ENCODE measurements around the gene SCD5. TPM values are rescaled to one million over a fixed set of nuclear protein-coding genes. Genes with fewer than 3 reads are reported as not detected.
A peak's percentile ranks its signal among the peaks of the same experiment; 100 is the strongest.

The SCD5 gene
- total and polyA plus RNA-seq, 2 donors (not counting 1 experiment from before 2014, with no cell fraction given) = 0.03 TPM; not detected in 1

GRCh38 chr4:82799006-82799881 is 648 bp upstream of the SCD5 start:
- Mint-ChIP-seq H3K27me3 (peaks cover 55% of the 10 kb centered on the region), H3K27ac (no peak overlapping the region), H3K9me3 (ENCODE audit: insufficient read depth) (no peaks in the 10 kb centered on the region), H3K4me1 (peaks cover 20% of the 10 kb centered on the region), H3K4me3 (peak overlapping the region; percentile 84)
- peak overlapping the region; percentile 72 for H2AFZ ChIP-seq (ENCODE audit: insufficient read depth, low read depth, low read length, poor library complexity, severe bottlenecking)
- peaks cover 13 to 20% of the 10 kb centered on the region in 2 donors for H3K4me1 ChIP-seq (ENCODE audit: control insufficient read depth in 2 of 2, insufficient read depth in 2 of 2, low read length in 2 of 2)
- H3K4me3 ChIP-seq (ENCODE audit: control extremely low read depth in 1 of 5, extremely low read depth in 1 of 5, insufficient read depth in 1 of 5, low read depth in 2 of 5, low read length in 4 of 5) = peak overlapping the region; percentile 6 to 63 (median 57)
- 2% methylated on average over 21 of the region's 25 CpGs for WGBS (ENCODE audit: insufficient coverage)
- H3K27ac ChIP-seq (ENCODE audit: low read length in 2 of 2) = no peak overlapping the region
- no peak for TF ChIP-seq CTCF (IDR thresholded peaks at IDR 0.05)
- DNase-seq (peak; percentile 29), ATAC-seq (ENCODE audit: low read depth) (no peak)
- no peaks in the 10 kb centered on the region for H4K20me1 ChIP-seq (ENCODE audit: control insufficient read depth, insufficient read depth, low read length, poor library complexity, severe bottlenecking)
- CTCF ChIA-PET = interaction anchor here (1.2 kb wide), 1 partner anchor 313 kb away, joined by 3 read pairs; no protein-coding TSS in a partner anchor
- H3K27me3 ChIP-seq (replicated peaks in 1 of 4; ENCODE audit: control extremely low read depth in 1 of 4, control insufficient read depth in 3 of 4, insufficient read depth in 4 of 4, low read length in 3 of 4) = peaks cover 0 to 45% (median 20%) of the 10 kb centered on the region in 4 experiments
- H3K4me2 ChIP-seq (replicated peaks; ENCODE audit: low read depth, low read length, poor library complexity, severe bottlenecking) = peak overlapping the region; percentile 88
- intact Hi-C loops (cut with micrococcal nuclease) = no loop called here
- peaks cover 0 to 3% (median 0%) of the 10 kb centered on the region in 3 donors for H3K9me3 ChIP-seq (ENCODE audit: control extremely low read depth in 1 of 3, control insufficient read depth in 2 of 3, insufficient read depth in 1 of 3, low read length in 2 of 3)
- H3K79me2 ChIP-seq (ENCODE audit: control insufficient read depth, insufficient read depth, low read length) = no peaks in the 10 kb centered on the region
- H3K36me3 ChIP-seq (replicated peaks in 1 of 2; ENCODE audit: control extremely low read depth in 1 of 2, control insufficient read depth in 1 of 2, extremely low read depth in 1 of 2, insufficient read depth in 2 of 2, low read length in 1 of 2) = no peaks in the 10 kb centered on the region
- POLR2A ChIA-PET = no interaction called here
- peak overlapping the region; percentile 61 for H3K9ac ChIP-seq (ENCODE audit: low read length)

- CTCF ChIA-PET = no interaction called here
- POLR2A ChIA-PET = no interaction called here
- no peaks in the 10 kb centered on the region for H3K79me2 ChIP-seq (ENCODE audit: control insufficient read depth, insufficient read depth, low read length)
- H3K4me3 ChIP-seq (ENCODE audit: control extremely low read depth in 1 of 5, extremely low read depth in 1 of 5, insufficient read depth in 1 of 5, low read depth in 2 of 5, low read length in 4 of 5) = peak overlapping the region in 3 of 5 experiments; percentile 57 to 63 (median 60)
- no peak overlapping the region for H3K27ac ChIP-seq (ENCODE audit: low read length in 2 of 2)
- WGBS (ENCODE audit: insufficient coverage) = 10% methylated on average over 40 of the region's 47 CpGs
- H3K4me1 ChIP-seq (ENCODE audit: control insufficient read depth in 2 of 2, insufficient read depth in 2 of 2, low read length in 2 of 2) = peaks cover 13 to 20% of the 10 kb centered on the region in 2 donors
- peak overlapping the region; percentile 23 for H3K9ac ChIP-seq (ENCODE audit: low read length)
- peak overlapping the region; percentile 88 for H3K4me2 ChIP-seq (replicated peaks; ENCODE audit: low read depth, low read length, poor library complexity, severe bottlenecking)
- H2AFZ ChIP-seq (ENCODE audit: insufficient read depth, low read depth, low read length, poor library complexity, severe bottlenecking) = peak overlapping the region; percentile 72
- peaks cover 0 to 46% (median 17%) of the 10 kb centered on the region in 4 experiments for H3K27me3 ChIP-seq (replicated peaks in 1 of 4; ENCODE audit: control extremely low read depth in 1 of 4, control insufficient read depth in 3 of 4, insufficient read depth in 4 of 4, low read length in 3 of 4)
- H3K9me3 ChIP-seq (ENCODE audit: control extremely low read depth in 1 of 3, control insufficient read depth in 2 of 3, insufficient read depth in 1 of 3, low read length in 2 of 3) = peaks cover 0 to 3% (median 0%) of the 10 kb centered on the region in 3 donors
- H4K20me1 ChIP-seq (ENCODE audit: control insufficient read depth, insufficient read depth, low read length, poor library complexity, severe bottlenecking) = no peaks in the 10 kb centered on the region
- H3K27me3 Mint-ChIP-seq = peaks cover 64% of the 10 kb centered on the region
- no peak for TF ChIP-seq CTCF (IDR thresholded peaks at IDR 0.05)
- TF ChIP-seq EZH2 (IDR thresholded peaks at IDR 0.05; ENCODE audit: borderline replicate concordance, insufficient read depth, low read depth, low read length, poor library complexity, severe bottlenecking) = no peak
- no peaks in the 10 kb centered on the region for H3K9me3 Mint-ChIP-seq (ENCODE audit: insufficient read depth)
- no peak overlapping the region for H3K27ac Mint-ChIP-seq
- no peaks in the 10 kb centered on the region for H3K36me3 ChIP-seq (replicated peaks in 1 of 2; ENCODE audit: control extremely low read depth in 1 of 2, control insufficient read depth in 1 of 2, extremely low read depth in 1 of 2, insufficient read depth in 2 of 2, low read length in 1 of 2)
- intact Hi-C loops (cut with micrococcal nuclease) = no loop called here
- H3K4me3 Mint-ChIP-seq = peak overlapping the region; percentile 84
- H3K4me1 Mint-ChIP-seq = peaks cover 20% of the 10 kb centered on the region
- ATAC-seq (ENCODE audit: low read depth) (no peak), DNase-seq (peak; percentile 26)
Observed at GRCh38 chr4:82797405-82798111, 1.0 kb downstream of the SCD5 start.

All from B cell (primary cell).